HG03575 (cell line): Measurements from ENCODE around the gene SEL1L.
"Not testable (repeated sequence)": the region's sequence is repeated elsewhere in the genome, so short reads cannot be mapped to it uniquely, and the experiment has no call there.

Source experiments
- ATAC-seq: cut with Tn5 transposase; IDR thresholded peaks from one replicate; pipeline ENCODE4 v1.9.1; 2021; ENCODE audit not compliant: unreplicated experiment, insufficient number of reproducible peaks, low FRiP score; ENCODE audit errors: extremely low read depth

The SEL1L gene

DNA sequence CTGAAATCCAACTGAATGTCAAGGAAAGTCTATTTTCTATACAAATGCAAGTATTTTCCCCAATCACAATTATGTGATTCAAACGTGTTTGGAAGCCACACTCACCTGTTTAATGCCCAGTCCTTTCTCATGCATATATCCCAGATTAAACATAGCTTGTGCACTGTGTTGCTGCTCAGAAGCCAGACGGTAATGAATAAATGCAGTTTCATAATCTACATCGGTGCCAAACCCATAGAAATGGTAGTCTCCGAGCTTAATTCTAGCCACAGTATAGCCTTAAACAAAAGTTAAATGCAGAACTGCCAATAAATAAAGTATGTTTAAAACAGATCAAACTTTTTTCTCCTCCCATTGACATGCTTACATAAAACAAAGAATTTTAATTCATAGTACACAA is 49.5 kb downstream of the SEL1L start:
- ATAC-seq = no peak

DNA sequence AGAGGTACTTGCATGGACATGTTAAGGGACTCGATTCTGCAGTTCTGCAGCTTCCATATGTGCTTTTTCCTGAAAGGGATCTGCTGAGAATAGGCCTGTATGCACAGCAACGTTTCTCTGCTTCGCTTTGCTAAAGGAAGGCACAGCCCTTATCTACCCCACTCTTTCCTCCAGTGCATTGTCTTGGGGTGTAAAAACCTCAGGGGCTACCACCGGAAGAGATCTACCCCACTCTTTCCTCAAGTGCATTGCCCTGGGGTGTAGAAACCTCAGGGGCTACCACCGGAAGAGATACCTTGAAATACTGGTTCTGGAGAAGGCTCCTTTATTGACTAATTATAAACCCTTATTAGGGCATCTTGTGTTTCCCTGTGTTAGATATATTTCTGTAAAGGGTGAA is 52.9 kb downstream of the SEL1L start:
- no peak for ATAC-seq

DNA sequence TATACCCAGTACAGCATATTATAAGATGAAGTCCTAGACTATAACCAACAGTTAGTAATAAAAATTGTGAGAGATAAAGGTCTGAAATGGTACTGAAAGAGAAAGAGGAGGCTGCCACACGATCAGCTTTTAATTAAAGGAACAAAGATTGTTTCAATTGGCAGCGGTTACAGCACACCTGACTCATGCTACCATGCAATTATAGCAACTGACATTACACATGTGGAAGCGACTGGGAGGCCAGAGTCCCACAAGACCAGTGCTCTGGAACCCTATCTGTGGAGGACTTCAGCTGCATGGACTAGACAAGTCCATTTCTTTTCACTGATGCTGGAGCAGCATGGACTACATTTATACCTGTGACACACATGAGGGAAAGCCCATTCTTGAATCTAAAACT is 55.2 kb downstream of the SEL1L start:
- ATAC-seq = no peak

DNA sequence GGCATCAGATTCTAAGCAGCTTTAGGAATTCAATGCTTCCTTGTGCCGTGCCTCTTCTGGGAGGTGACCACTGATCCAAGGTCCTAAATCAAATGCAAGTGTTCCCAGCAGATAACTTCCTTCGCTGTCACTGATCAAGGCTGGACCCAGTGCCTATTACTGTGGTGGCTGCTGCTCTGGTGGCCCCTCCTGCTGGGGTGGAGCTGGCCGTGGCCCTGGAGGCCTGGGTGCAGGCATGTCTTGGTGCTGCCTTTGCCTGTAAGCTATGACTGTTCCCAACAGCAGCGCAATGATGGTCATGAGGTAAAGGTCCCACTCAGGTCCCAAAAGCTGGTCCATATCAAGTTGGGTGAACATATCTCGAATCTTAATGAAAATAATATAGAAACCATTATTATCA is 56.8 kb downstream of the SEL1L start:
- no peak for ATAC-seq

GRCh38 chr14:81474685-81475324 is 58.8 kb downstream of the SEL1L start:
- ATAC-seq = no peak

GRCh38 chr14:81474148-81474492 is 59.5 kb downstream of the SEL1L start:
- peak; percentile 51 for ATAC-seq

DNA sequence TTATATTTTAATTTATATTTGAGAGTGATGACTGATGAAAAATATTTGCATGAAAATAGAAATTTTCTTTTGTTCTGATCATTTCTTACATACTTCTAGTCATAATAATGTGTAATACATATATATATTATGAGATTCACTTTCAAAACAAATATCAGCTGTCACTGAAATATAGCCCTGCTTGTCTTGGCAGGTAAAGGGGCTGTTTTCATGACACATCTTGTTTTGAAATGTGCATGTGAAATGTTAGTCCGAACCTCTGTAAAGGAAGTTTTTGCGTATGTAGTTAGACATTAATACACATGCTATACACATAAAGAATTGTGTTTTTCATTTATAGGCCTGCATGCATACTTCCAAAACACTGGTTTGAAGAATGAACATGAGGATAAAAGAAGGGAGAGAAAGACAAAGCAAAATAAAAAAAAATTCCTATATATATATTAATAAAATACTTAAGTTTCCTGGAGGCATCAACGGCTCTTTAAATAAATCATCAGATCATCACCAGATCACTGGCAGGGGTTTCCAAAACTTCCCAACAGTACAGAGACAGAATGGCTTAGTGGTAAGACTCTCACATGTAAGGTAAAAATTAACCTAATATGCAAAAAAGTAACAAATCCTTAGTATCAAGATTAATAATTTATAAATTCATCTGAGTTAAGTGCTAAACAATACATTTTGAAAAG is 60.1 kb downstream of the SEL1L start:
- peak; percentile 10 for ATAC-seq

- ATAC-seq = no peak
These were observed 61.4 kb downstream of the SEL1L start for GRCh38 chr14:81472096-81472800.

DNA sequence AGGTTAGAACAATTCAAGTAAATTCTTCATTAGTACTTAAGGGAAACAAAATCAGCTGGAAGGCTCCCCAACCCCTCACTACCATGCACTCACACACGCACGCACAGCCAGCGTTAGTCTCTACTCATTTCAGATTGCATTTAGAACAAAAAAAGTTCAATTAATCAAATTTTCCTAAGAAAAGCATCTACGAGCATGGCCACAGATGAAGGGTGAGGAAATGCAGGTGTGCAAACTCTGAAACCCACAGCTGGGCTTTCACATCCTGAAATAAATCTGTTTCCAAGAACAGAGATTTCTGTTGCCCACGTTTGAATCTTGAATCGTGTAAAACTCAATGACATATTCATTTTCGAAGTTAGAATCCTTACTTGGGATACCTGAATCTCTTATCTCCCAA is 62.6 kb downstream of the SEL1L start:
- ATAC-seq = no peak

DNA sequence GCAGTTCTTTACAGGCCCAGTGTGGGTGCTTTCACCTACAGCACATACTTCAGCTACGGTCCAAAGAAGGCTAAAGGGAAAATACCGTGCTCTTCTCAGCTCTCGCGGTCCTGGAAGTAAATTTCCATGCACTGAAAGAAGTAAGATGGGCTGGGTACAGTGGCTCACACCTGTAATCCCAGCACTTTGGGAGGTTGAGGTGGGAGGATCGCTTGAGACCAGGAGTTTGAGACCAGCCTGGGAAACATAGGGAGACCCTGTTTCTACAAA is 63.2 kb downstream of the SEL1L start:
- peak; percentile 5 for ATAC-seq

GRCh38 chr14:81466854-81467253 is 66.8 kb downstream of the SEL1L start:
- no peak for ATAC-seq

GRCh38 chr14:81465507-81466228 is 68.0 kb downstream of the SEL1L start:
- ATAC-seq = no peak

DNA sequence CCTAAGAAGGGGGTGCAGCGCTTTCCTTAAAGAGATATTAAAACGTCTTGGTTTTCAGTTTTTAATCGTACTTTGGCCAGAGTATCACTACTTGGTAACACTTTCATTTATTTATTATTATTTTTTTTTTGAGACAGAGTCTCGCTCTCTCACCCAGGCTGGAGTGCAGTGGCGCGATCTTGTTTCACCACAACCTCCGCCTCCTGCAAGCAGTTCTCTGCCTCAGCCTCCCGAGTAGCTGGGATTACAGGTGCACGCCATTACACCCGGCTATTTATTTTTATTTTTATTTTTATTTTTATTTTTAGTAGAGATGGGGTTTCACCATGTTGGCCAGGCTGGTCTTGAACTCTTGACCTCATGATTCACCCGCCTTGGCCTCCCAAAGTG is 68.7 kb downstream of the SEL1L start:
- not testable (repeated sequence) for ATAC-seq

DNA sequence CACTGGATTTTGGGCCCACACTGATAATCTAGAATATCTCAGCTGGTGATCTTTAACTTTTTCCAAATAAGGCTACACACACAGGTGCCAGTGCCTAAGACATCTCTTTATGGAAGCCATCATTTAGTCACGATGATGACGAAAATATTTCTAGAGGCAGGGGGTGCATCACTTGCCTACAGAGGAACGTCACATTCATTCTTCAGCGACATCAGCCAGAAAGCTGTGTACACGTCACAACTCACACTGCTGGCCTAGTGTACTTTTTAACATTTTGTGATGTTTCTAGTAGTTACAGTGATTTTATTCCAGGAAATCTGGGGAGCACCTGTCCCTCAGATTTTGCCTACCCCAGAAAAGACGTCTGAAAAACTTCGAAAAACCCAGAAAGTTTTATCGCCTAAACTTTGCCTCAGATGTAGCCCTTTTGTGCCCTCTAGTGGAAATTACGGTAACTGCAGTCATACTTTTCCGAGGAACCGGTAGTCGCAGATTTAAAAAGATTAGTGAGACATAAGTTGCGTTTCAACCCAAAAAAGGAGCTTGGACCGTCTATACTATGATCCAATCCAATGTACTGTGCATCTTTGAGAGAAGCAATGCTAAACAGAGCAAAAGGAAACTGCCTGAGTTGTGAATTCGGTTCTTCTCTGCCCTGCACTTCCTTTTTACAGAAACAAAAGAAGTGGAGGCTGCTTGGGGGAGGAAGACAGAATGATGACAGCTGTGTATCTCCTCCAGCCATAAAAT is 69.2 kb downstream of the SEL1L start:
- ATAC-seq = no peak

DNA sequence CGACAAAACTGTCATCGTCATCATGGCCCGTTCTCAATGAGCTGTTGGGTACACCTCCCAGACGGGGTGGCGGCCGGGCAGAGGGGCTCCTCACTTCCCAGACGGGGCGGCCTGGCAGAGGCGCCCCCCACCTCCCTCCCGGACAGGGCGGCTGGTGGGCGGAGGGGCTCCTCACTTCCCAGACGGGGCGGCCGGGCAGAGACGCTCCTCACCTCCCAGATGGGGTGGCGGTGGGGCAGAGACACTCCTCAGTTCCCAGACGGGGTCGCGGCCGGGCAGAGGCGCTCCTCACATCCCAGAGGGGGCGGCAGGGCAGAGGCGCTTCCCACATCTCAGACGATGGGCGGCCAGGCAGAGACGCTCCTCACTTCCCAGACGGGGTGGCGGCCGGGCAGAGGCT is 71.3 kb downstream of the SEL1L start:
- not testable (repeated sequence) for ATAC-seq

- ATAC-seq = no peak
These were observed 73.7 kb downstream of the SEL1L start for GRCh38 chr14:81459912-81460311.

DNA sequence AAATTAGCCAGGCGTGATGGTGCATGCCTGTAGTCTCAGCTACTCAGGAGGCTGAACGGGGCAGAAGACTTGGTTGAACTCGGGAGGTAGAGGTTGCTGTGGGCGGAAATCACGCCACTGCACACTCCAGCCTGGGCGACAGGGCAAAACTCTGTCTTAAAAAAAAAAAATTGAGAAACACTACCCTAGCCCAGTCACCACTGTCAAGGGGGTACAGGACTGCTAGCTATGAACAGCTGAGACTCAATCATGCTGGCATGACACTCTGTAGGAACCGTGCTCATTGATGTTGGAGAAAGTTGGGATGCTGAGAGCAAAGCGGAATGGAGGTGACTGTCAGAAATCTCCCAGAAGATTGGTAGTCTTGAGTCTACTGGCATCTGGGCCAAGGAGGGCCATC is 75.3 kb downstream of the SEL1L start:
- no peak for ATAC-seq

DNA sequence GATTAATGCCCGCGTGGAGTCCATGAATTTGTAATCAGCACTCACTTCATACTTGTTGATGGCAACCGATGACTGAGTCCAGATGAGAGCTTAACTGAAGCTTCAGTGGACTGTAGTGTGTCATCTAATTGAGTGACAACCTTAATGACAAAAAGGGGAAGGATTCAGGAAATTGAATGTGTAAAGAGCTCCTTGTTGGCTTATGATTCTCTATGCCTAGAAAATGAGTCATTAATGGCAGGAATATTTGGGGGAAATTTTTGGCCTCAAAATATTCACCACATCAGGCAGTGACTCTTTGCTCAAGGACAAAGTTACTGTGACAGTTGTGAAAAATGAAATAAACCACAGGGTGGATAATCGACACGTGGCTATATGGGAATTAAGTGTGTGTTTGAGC is 78.3 kb downstream of the SEL1L start:
- no peak for ATAC-seq

GRCh38 chr14:81454572-81455218 is 79.0 kb downstream of the SEL1L start:
- ATAC-seq = no peak
